HepG2 (cell line): ENCODE data around the gene BLOC1S4. TPM values are rescaled to one million over a fixed set of nuclear protein-coding genes. Genes with fewer than 3 reads are reported as not detected.

Experiments used
- CBX2 ChIP-seq, 2 experiments: fragments of 200-600 bp in 1 of 2; sonication (generic); formaldehyde crosslinking in 1 of 2; IDR thresholded peaks; 2 replicates each; pipeline versions ENCODE4 v1.7.0 to v1.8.1; 2018 to 2022; ENCODE audit warnings: low read depth in 2 of 2, low read length in 1 of 2, mild to moderate bottlenecking in 1 of 2, missing genetic modification reagents in 1 of 2
- CEBPB ChIP-seq: IDR thresholded peaks from 2 replicates; pipeline ENCODE4 v1.6.1; 2011; ENCODE audit warnings: low read depth, low read length, improper control_type of control experiment, borderline replicate concordance
- CENPX ChIP-seq: sonication (generic); formaldehyde crosslinking; IDR thresholded peaks from 2 replicates; pipeline ENCODE4 v1.9.0; 2021; ENCODE audit warnings: mild to moderate bottlenecking, missing genetic modification reagents, moderate library complexity
- CREB1 ChIP-seq, 2 experiments: fragments of 450-650 bp in 1 of 2; IDR thresholded peaks; 2 replicates each; pipeline ENCODE4 v1.6.1; 2016 to 2017; ENCODE audit warnings: control low read depth in 1 of 2, mild to moderate bottlenecking in 1 of 2, missing compliant biosample characterization in 1 of 2, missing genetic modification characterization in 1 of 2
- HIC2 ChIP-seq: sonication (generic); formaldehyde crosslinking; IDR thresholded peaks from 2 replicates; pipeline ENCODE4 v1.9.0; 2022; ENCODE audit warnings: low read depth, missing genetic modification reagents
- MAFF ChIP-seq: IDR thresholded peaks from 2 replicates; pipeline ENCODE4 v1.6.1; 2011; ENCODE audit warnings: low read depth, low read length, improper control_type of control experiment
- MXD4 ChIP-seq: IDR thresholded peaks from 2 replicates; pipeline ENCODE4 v1.6.1; 2016; ENCODE audit warnings: mild to moderate bottlenecking, missing biosample characterization, missing genetic modification reagents
- MZF1 ChIP-seq: sonication (generic); formaldehyde crosslinking; IDR thresholded peaks from 2 replicates; pipeline ENCODE4 v1.8.1; 2023; ENCODE audit warnings: mild to moderate bottlenecking, missing genetic modification reagents, borderline replicate concordance
- NFE2L2 ChIP-seq: fragments of 150-350 bp; IDR thresholded peaks from 2 replicates; pipeline ENCODE4 v1.6.1; 2014; ENCODE audit warnings: low read length
- NFYC ChIP-seq: IDR thresholded peaks from 2 replicates; pipeline ENCODE4 v1.6.1; 2016; ENCODE audit warnings: missing genetic modification reagents, missing compliant biosample characterization
- NR3C1 ChIP-seq: sonication (generic); formaldehyde crosslinking; IDR thresholded peaks from 2 replicates; pipeline ENCODE4 v1.4.0; 2020; ENCODE audit warnings: missing genetic modification reagents
- SIN3B ChIP-seq: fragments of 150-350 bp; IDR thresholded peaks from 2 replicates; pipeline ENCODE4 v1.6.1; 2014; ENCODE audit warnings: low read length
- SIX4 ChIP-seq: sonication (generic); formaldehyde crosslinking; IDR thresholded peaks from 2 replicates; pipeline ENCODE4 v1.4.0; 2020; ENCODE audit warnings: missing genetic modification reagents
- TGIF2 ChIP-seq: IDR thresholded peaks from 2 replicates; pipeline ENCODE4 v1.6.1; 2016; ENCODE audit warnings: control low read depth, missing compliant biosample characterization
- ZBTB1 ChIP-seq: sonication (generic); formaldehyde crosslinking; IDR thresholded peaks from 2 replicates; pipeline ENCODE4 v1.4.0; 2020; ENCODE audit warnings: missing genetic modification reagents, borderline replicate concordance
- ZBTB38 ChIP-seq: sonication (generic); formaldehyde crosslinking; IDR thresholded peaks from 2 replicates; pipeline ENCODE4 v1.5.1; 2020; ENCODE audit warnings: mild to moderate bottlenecking, missing genetic modification reagents
- ZNF20 ChIP-seq: sonication (generic); formaldehyde crosslinking; IDR thresholded peaks from 2 replicates; pipeline ENCODE4 v1.4.0; 2020; ENCODE audit warnings: mild to moderate bottlenecking, moderate library complexity, missing genetic modification reagents
- ZNF432 ChIP-seq: sonication (generic); formaldehyde crosslinking; IDR thresholded peaks from 2 replicates; pipeline ENCODE4 v1.5.0; 2020; ENCODE audit warnings: missing genetic modification reagents, mild to moderate bottlenecking, borderline replicate concordance
- ZNF513 ChIP-seq: sonication (generic); formaldehyde crosslinking; conservative IDR thresholded peaks from 2 replicates; pipeline ENCODE4 v1.5.0; 2020; ENCODE audit warnings: missing genetic modification reagents
- ZNF772 ChIP-seq: sonication (generic); formaldehyde crosslinking; IDR thresholded peaks from 2 replicates; pipeline ENCODE4 v1.5.0; 2020; ENCODE audit warnings: mild to moderate bottlenecking, missing genetic modification reagents
- polyA plus RNA-seq, 8 experiments: library from polyadenylated mRNA; depleted of rRNA in 3 of 8; stranded (reverse) in 7 of 8; unstranded in 1 of 8; fragments of >200 nt; fragmentation: Illumina TruSeq in 4 of 8; extraction: Trizol in 4 of 8; gene quantifications; 2 replicates each; pipeline versions ENCODE4 v1.2.1 to v1.2.3, GENCODE V29; 2011 to 2016; ENCODE audit warnings: low read depth in 4 of 8, missing spikeins in 1 of 8, mixed read lengths in 1 of 8; ENCODE audit not compliant: insufficient read depth in 1 of 8
- total RNA-seq, 5 experiments: library from RNA; depleted of rRNA; stranded (reverse); fragments of >200 nt; fragmentation: Illumina TruSeq; extraction: Trizol; gene quantifications; 2 replicates each; pipeline ENCODE4 v1.2.3, GENCODE V29; 2016; ENCODE audit warnings: low read depth in 1 of 5
- TF ChIP-seq, protein P1 (sequence below): IDR thresholded peaks from 2 replicates; pipeline ENCODE4 v1.6.1; 2012; ENCODE audit warnings: low read depth, low read length, improper control_type of control experiment
- TF ChIP-seq, protein P2 (sequence below): sonication (generic); formaldehyde crosslinking; IDR thresholded peaks from 2 replicates; pipeline ENCODE4 v1.8.1; 2022; ENCODE audit warnings: mild to moderate bottlenecking, missing genetic modification reagents
- TF ChIP-seq, protein P3 (sequence below): sonication (generic); formaldehyde crosslinking; conservative IDR thresholded peaks from 2 replicates; pipeline ENCODE4 v1.4.0; 2020; ENCODE audit warnings: missing genetic modification reagents

Gene BLOC1S4
- total and polyA plus RNA-seq, 2 of the 13 experiments (the other 11 are each of a cell fraction or from before 2014, with no cell fraction given), result 15.5 to 20.9 TPM

DNA sequence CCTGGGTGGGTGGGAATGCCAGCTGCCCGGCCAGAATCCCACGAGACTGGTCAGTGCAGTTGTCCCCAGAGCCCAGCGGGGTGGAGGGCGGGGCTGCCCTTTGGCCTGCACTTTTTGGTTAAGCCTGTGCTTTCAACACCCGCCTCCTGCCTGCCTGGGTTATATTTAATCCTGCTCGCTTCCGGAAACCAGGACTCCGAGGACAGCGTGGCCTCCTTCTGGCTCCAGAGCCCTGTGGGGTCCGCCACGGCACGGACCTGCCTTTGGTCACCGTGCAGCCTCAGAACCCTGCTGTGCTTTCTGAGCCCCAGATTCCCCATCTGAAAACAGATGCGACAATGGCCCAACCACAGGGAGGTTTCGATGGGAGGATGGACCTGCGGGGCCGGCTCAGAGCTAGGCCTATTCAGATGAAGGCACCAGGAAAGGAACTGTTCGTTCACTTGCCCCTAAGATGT lies 37.2 kb downstream of the BLOC1S4 start (continued):
- TF ChIP-seq NR3C1 (CRISPR knock-in tag), result no peak
- TF ChIP-seq NFE2L2, result no peak
- TF ChIP-seq ZNF20 (CRISPR knock-in tag), result no peak
- TF ChIP-seq ZNF513 (CRISPR knock-in tag), result no peak
- peak; percentile 69; the same call in 1 of the 2 replicates for TF ChIP-seq ZBTB38
- TF ChIP-seq, protein P1, sequence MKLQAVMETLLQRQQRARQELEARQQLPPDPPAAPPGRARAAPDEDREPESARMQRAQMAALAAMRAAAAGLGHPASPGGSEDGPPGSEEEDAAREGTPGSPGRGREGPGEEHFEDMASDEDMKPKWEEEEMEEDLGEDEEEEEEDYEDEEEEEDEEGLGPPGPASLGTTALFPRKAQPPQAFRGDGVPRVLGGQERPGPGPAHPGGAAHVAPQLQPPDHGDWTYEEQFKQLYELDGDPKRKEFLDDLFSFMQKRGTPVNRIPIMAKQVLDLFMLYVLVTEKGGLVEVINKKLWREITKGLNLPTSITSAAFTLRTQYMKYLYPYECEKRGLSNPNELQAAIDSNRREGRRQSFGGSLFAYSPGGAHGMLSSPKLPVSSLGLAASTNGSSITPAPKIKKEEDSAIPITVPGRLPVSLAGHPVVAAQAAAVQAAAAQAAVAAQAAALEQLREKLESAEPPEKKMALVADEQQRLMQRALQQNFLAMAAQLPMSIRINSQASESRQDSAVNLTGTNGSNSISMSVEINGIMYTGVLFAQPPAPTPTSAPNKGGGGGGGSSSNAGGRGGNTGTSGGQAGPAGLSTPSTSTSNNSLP, result 0 out of 2 replicates have a peak, but pooled peaks have one; percentile 16
- TF ChIP-seq ZNF772 (CRISPR knock-in tag), result peak; percentile 60; the same call in 1 of the 2 replicates
- no peak for TF ChIP-seq MZF1 (CRISPR knock-in tag)
- TF ChIP-seq, protein P2, sequence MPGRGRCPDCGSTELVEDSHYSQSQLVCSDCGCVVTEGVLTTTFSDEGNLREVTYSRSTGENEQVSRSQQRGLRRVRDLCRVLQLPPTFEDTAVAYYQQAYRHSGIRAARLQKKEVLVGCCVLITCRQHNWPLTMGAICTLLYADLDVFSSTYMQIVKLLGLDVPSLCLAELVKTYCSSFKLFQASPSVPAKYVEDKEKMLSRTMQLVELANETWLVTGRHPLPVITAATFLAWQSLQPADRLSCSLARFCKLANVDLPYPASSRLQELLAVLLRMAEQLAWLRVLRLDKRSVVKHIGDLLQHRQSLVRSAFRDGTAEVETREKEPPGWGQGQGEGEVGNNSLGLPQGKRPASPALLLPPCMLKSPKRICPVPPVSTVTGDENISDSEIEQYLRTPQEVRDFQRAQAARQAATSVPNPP (CRISPR knock-in tag), result no peak
- peak; percentile 79 for TF ChIP-seq HIC2 (CRISPR knock-in tag)
- no peak for TF ChIP-seq MAFF
- TF ChIP-seq SIN3B, result no peak
- TF ChIP-seq NFYC (CRISPR knock-in tag), result 0 out of 2 replicates have a peak, but pooled peaks have one; percentile 42
- no peak for TF ChIP-seq CREB1 (IDR thresholded peaks at IDR 0.05)
- TF ChIP-seq CREB1 (CRISPR knock-in tag; IDR thresholded peaks at IDR 0.05), result no peak
- TF ChIP-seq SIX4 (CRISPR knock-in tag), result peak; percentile 59
- no peak for TF ChIP-seq TGIF2 (CRISPR knock-in tag)
- TF ChIP-seq, protein P3, sequence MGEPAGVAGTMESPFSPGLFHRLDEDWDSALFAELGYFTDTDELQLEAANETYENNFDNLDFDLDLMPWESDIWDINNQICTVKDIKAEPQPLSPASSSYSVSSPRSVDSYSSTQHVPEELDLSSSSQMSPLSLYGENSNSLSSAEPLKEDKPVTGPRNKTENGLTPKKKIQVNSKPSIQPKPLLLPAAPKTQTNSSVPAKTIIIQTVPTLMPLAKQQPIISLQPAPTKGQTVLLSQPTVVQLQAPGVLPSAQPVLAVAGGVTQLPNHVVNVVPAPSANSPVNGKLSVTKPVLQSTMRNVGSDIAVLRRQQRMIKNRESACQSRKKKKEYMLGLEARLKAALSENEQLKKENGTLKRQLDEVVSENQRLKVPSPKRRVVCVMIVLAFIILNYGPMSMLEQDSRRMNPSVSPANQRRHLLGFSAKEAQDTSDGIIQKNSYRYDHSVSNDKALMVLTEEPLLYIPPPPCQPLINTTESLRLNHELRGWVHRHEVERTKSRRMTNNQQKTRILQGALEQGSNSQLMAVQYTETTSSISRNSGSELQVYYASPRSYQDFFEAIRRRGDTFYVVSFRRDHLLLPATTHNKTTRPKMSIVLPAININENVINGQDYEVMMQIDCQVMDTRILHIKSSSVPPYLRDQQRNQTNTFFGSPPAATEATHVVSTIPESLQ (CRISPR knock-in tag), result no peak
- TF ChIP-seq ZBTB1 (CRISPR knock-in tag), result no peak
- no peak for TF ChIP-seq ZNF432 (CRISPR knock-in tag)
- TF ChIP-seq CEBPB, result no peak; the same call in 1 of the 2 replicates
- TF ChIP-seq MXD4 (CRISPR knock-in tag), result 0 out of 2 replicates have a peak, but pooled peaks have one; percentile 67
- TF ChIP-seq CBX2 (IDR thresholded peaks at IDR 0.05; ENCODE audit: low read depth, low read length), result no peak
- no peak for TF ChIP-seq CBX2 (CRISPR knock-in tag; IDR thresholded peaks at IDR 0.05; ENCODE audit: low read depth)
- TF ChIP-seq CENPX (CRISPR knock-in tag), result no peak
